Muscle of arm (tissue), 12 donors: ENCODE data around the gene IGFLR1. TPM values are rescaled to one million over a fixed set of nuclear protein-coding genes. Genes with fewer than 3 reads are reported as not detected.
"Not testable (repeated sequence)": the region's sequence is repeated elsewhere in the genome, so short reads cannot be mapped to it uniquely, and the experiment has no call there.

Experiments
- DNase-seq: peaks from one replicate; pipeline ENCODE4 v3.0.0-alpha.2; 2013
- polyA plus RNA-seq, 12 donors: library from polyadenylated mRNA; unstranded; fragments of 120-200 nt; gene quantifications; one replicate each; pipeline ENCODE4 v1.2.1, GENCODE V29; 2013; ENCODE audit not compliant: insufficient read length in 12 of 12

IGFLR1 gene
- polyA plus RNA-seq, 12 donors, result 1.7 to 4.0 (median 3.3) TPM; not detected in 2

DNA sequence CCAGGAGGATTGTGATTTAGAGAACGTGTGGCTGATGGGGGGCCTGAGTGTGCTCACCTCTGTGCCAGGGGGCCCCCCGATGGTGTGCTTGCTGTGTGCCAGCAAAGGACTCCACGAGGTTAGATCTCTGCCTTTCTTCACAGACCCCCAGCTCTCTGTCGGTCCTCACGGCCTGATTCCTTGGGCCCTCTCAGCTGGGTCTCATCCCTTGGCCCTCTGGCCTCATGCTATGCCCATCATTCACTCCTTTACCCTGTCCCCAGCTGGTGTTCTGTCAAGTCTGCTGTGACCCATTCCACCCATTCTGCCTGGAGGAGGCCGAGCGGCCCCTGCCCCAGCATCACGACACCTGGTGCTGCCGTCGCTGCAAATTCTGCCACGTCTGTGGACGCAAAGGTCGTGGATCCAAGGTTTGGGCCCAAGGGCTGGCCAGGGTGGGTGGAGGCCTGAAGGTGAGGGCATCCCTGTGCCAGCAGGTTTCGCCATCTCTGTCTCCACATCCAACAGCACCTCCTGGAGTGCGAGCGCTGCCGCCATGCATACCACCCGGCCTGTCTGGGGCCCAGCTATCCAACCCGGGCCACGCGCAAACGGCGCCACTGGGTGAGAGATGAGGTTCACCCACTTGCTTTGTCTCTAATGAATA, 16.9 kb downstream of the IGFLR1 start:
- no peak for DNase-seq

DNA sequence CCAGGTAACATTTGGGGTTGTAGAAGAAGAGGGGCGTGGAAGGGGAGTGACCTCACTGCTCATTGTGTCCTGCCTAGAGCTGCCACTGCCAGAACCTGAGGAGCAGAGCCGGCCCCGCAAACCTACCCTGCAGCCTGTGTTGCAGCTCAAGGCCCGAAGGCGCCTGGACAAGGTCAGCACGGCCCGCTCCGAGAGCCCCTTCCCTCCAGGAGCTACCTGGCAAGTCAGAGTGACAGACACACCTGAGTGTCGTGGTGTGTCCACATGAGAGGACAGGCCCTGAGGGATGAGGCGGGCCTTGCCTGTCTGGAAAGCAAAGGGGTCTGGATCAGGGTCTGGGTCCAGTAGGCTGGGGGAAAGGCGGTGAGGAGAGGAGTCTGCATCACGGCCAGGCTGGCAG, 17.7 kb downstream of the IGFLR1 start:
- no peak for DNase-seq

DNA sequence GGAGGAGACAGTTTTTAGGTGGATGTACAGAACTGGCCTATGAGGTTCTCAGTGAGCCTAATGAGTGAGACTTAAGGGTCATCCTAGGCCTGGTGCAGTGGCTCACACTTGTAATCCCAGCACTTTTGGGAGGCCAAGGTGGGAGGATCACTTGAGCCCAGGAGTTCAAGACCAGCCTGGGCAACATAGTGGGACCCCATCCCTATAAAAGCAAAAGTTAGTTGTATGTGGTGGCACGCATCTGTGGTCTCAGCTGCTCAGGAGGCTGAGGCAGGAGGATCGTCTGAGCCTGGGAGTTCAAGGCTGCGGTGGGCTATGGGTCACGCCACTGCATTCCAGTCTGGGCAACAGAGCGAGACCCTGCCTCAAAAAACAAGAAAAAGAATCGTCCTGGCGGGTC, 18.1 kb downstream of the IGFLR1 start:
- not testable (repeated sequence) for DNase-seq

DNA sequence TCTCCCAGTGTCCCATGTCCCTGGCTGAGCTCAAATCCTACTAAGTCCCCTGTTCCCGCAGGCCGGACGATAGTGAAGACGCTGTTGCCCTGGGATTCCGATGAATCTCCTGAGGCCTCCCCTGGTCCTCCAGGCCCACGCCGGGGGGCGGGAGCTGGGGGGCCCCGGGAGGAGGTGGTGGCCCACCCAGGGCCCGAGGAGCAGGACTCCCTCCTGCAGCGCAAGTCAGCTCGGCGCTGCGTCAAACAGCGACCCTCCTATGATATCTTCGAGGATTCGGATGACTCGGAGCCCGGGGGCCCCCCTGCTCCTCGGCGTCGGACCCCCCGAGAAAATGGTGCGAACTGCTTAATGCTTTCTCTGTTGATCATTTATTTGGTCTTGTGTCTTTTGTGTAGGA, 18.6 kb downstream of the IGFLR1 start:
- DNase-seq, result no peak

DNA sequence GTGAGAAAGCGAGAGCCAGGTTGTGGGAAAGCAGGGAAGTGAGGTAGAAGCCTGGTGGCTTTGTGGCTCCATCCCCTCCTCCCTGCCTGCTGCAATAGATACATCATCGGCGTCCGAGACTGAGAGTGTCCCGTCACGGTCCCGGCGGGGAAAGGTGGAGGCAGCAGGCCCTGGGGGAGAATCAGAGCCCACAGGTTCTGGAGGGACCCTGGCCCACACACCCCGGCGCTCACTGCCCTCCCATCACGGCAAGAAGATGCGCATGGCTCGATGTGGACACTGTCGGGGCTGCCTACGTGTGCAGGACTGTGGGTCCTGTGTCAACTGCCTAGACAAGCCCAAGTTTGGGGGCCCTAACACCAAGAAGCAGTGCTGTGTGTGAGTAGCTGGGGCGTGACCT, 19.4 kb downstream of the IGFLR1 start:
- DNase-seq, result no peak

DNA sequence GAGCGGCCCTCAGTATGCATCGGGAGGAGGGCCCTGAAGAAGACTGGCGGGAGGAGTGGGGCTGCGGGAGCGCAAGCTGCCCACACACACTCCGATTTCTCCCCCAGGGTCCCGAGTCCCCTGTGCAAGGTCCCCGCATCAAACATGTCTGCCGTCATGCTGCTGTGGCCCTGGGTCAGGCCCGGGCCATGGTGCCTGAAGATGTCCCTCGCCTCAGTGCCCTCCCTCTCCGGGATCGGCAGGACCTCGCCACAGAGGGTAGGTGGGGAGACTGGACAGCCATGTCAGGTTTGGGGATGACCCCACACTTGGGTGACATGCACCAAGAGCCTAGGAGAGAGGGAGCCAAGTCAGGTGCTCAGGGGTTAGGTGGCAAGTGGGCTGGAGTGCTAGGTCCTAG, 19.8 kb downstream of the IGFLR1 start:
- DNase-seq, result no peak

DNA sequence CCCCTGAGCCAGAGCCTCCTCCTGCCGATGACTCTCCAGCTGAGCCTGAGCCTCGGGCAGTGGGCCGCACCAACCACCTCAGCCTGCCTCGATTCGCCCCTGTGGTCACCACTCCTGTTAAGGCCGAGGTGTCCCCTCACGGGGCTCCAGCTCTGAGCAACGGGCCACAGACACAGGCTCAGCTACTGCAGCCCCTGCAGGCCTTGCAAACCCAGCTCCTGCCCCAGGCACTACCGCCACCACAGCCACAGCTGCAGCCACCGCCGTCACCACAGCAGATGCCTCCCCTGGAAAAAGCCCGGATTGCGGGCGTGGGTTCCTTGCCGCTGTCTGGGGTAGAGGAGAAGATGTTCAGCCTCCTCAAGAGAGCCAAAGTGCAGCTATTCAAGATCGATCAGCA, 20.9 kb downstream of the IGFLR1 start:
- no peak for DNase-seq

DNA sequence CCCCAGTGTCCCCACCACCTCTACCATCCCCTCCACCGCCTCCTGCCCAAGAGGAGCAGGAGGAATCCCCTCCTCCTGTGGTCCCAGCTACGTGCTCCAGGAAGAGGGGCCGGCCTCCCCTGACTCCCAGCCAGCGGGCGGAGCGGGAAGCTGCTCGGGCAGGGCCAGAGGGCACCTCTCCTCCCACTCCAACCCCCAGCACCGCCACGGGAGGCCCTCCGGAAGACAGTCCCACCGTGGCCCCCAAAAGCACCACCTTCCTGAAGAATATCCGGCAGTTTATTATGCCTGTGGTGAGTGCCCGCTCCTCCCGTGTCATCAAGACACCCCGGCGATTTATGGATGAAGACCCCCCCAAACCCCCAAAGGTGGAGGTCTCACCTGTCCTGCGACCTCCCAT, 21.6 kb downstream of the IGFLR1 start:
- no peak for DNase-seq

DNA sequence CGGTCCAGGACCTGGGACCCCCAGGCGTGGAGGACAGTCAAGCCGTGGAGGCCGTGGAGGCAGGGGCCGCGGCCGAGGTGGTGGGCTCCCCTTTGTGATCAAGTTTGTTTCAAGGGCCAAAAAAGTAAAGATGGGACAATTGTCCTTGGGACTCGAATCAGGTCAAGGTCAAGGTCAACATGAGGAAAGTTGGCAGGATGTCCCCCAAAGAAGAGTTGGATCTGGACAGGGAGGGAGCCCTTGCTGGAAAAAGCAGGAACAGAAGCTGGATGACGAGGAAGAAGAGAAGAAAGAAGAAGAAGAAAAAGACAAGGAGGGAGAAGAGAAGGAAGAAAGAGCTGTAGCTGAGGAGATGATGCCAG, 22.1 kb downstream of the IGFLR1 start:
- no peak for DNase-seq

DNA sequence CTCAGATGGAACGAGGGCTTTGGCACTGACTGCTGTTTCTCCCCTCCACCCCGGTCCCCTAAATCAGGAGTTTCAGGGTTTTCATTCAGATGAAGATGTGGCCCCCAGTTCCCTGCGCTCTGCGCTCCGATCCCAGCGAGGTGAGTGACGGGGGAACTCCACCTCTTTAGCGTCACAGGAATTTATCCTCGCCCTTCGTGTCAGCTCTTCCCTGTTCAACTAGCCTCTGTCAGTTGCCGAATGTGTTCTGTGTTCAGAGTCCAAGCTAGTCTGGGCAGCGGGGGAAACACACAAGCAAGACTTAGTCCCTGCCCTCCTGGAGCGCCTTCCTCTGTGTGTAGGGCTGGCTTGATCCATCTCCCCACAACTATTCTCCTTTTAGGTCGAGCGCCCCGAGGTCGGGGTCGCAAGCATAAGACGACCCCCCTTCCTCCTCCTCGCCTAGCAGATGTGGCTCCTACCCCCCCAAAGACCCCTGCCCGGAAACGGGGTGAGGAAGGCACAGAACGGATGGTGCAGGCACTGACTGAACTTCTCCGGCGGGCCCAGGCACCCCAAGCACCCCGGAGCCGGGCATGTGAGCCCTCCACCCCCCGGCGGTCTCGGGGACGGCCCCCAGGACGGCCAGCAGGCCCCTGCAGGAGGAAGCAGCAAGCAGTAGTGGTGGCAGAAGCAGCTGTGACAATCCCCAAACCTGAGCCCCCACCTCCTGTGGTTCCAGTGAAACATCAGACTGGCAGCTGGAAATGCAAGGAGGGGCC, 22.7 kb downstream of the IGFLR1 start:
- no peak for DNase-seq

DNA sequence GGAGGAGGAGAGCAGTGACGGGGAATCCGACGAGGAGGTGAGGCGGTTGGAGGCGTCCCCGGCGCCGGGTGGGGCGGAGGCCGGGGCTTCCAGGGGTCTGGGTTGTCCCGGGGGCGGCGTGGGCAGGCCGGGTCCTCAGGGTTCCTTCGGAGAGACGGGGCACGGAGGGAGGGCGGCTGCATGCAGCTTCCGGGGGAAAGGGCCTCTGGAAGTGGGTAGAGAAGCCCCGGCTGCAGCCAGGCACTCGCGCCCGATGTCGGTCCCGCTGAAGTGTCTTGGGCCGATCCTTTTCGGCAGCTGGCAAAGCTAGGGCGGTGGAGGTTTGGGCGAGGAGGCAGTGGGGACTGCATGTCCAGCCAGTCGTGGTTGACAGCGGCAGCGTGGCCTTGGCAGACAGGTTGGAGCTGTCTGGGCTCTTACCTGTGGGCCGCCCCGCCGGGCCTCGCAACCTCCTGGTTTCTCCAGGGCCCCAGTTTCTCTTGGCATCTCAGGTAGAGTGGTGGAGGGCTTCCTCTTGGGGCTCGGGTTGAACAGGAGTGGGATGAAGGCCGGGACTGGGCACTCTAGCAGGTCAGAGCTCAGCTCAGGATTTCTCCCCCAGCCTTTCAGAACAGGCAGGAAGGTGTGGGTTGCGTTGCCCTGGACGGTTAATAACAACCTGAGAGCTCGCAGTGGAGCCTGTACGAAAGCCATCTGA, 23.8 kb downstream of the IGFLR1 start:
- no peak for DNase-seq

DNA sequence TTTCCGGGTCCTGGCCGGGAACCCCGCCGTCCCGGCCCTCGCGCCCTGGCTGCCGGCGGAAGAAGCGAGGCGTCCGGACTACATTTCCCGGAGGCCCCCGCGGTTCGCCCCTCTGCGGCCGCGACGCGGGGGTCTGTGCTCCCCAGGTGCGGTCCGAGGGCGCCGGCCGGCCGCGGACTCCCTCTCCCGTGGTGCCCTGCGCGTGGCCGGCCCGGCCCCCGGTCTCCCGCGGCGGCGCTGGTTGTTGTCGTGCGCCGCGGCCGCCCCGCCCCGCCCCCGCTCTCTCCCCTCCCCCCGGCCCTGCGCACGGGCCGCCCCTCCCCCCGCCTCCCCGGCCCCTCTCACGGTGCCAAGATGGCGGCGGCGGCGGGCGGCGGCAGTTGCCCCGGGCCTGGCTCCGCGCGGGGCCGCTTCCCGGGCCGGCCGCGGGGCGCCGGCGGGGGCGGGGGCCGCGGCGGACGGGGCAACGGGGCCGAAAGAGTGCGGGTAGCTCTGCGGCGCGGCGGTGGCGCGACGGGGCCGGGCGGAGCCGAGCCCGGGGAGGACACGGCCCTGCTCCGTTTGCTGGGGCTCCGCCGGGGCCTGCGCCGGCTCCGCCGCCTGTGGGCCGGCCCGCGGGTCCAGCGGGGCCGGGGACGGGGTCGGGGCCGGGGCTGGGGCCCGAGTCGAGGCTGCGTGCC, 24.4 kb downstream of the IGFLR1 start, which contains the start of gene KMT2B:
Gene KMT2B (plus strand): TSS at position 339 of the 680 bp plus-strand sequence. CDS start 16 bp downstream, at position 355.
- DNase-seq, result no peak

DNA sequence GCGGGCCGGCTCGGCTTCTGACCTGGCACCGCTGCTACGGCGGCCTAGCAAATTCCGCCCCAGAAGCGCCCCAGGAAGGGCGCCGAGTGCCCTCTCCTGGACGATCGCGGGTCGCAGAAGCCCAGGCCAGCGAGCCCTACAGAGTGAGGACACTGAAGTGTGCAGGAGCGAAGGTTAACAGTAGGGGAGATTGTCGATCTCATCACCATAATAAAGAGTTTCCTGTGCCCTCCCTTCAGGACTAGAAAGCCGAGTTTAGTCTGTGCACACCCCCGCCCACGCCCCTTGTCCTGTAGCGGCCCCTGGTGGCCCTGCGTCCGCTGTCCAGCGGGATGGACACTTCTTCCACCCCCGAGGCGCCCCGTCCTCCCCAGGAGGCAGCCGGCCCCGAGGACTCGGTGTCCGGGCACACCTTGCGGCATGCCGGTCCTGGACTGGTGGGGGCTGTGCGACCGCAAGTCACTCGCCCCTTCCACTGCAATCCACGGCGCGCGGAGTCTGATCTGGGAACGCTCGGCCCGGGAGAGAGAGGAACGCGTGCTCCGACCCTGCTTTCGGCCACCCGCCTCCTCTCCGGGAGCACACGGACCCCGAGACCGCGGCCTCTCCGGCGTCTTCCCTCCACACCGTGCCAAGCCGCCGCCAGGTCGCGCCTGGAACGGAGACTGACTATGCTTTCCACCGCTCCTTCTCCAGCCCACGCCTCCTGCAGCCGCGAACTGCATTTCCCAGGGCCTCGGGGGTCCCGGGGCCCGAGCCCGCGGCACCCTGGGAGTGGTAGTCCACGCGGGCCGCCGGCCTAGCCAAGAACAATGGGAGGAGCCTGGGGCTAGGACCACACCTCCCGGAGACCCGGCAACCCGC, 25.2 kb downstream of the IGFLR1 start:
- peak; percentile 95 for DNase-seq

DNA sequence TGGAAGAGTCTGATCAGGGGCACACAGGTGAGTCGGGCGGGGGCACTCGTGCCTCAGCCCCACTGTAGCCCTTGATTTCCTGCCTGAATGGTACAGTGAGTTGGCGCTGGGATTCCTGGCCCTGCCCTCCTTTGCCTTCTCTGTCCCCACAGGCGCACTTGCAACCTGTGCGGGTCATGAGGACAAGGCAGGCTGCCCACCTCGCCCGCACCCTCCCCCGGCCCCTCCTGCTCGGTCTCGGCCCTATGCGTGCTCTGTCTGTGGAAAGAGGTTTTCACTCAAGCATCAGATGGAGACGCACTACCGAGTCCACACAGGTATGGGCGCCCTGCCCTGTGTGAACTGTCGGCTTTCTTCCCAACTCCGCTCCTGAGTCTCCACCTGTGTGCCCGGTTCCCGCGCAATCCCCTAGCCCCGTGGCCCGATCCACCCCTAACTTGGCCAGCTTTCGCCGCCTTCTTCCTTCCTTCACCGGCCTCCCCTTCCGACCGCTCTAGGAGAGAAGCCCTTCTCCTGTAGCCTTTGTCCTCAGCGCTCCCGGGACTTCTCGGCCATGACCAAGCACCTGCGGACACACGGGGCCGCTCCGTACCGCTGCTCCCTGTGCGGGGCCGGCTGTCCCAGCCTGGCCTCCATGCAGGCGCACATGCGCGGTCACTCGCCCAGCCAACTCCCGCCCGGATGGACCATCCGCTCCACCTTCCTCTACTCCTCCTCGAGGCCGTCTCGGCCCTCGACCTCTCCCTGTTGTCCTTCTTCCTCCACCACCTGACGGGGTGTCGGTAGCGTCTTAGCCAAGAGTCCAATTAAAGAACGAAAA, 26.1 kb downstream of the IGFLR1 start:
- DNase-seq, result no peak

DNA sequence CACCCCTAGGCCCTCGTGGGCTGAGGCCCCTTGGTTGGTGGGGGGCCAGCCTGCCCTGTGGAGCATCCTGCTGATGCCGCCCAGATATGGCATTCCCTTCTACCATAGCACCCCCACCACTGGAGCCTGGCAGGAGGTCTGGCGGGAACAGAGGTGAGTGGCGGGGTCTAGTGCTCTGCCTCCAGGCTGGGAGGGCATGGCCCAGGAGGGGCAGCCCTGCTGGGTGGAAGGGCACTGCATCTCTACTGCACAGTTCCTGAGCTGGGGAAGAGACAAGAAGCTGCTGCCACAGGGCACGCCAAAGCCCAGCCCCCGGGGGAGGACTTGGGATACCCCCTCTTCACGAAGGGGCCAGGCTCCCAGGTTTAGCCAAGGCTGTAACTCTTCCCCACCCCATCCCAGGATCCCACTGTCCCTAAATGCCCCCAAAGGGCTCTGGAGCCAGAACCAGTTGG, 26.9 kb downstream of the IGFLR1 start:
- DNase-seq, result no peak

DNA sequence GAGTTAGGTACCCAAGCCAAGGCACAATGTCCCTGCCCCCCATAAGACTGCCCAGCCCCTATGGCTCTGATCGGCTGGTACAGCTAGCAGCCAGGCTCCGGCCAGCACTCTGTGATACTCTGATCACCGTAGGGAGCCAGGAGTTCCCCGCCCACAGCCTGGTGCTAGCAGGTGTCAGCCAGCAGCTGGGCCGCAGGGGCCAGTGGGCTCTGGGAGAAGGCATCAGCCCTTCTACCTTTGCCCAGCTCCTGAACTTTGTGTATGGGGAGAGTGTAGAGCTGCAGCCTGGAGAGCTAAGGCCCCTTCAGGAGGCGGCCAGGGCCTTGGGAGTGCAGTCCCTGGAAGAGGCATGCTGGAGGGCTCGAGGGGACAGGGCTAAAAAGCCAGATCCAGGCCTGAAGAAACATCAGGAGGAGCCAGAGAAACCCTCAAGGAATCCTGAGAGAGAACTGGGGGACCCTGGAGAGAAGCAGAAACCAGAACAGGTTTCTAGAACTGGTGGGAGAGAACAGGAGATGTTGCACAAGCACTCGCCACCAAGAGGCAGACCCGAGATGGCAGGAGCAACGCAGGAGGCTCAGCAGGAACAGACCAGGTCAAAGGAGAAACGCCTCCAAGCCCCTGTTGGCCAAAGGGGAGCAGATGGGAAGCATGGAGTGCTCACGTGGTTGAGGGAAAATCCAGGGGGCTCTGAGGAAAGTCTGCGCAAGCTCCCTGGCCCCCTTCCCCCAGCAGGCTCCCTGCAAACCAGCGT, 27.5 kb downstream of the IGFLR1 start:
- DNase-seq, result no peak

DNA sequence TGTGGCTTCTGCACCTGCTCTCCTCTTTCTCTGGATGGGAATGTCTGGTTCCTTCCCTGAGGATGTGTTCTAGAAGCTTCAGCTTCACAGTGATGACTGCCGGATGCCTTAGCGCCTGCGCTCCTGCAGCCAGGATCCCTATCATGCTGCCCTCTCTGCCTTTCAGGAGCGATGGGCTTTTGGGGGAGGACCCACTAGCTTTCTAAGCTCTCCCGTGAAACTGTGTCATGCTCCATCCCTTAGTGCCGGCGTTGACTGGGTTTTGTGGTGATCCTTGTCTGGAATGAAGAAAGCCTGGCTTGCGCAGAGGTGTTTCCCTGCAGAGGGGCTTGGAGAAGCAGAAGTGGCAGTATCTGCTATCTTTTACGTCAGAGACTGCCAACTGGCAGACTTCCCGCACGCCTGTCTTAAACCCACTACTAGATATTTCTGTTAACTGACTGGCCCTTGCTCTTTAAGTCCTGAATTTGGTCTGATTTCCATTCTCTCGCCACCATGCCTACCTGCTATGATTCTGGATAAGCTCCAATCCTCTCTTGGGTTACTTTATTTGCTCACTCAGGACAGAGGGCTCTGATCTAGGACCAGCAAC, 28.3 kb downstream of the IGFLR1 start:
- DNase-seq, result no peak

DNA sequence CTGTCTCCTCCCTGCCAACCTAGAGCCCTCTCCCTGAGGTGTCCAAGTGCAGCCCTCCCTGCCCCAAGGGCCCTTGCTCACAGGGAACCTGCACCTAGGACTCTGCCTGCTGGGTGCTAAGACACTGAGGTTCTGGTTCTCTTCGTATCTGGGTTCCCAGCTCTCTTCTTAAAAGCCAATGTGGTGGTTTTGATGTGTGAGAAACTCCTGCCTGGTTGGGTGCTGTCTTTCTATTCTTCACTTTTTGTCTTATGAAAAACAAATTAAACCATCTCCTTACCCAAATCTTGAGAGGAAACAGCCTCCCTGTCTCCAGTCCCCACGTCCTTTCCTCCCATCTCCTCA, 28.8 kb downstream of the IGFLR1 start:
- DNase-seq, result no peak
